Tibial nerve (tissue), 4 donors: ENCODE data around the gene TXN2.
A peak's percentile ranks its signal among the peaks of the same experiment; 100 is the strongest.

Experiments used
- EP300 ChIP-seq, 2 donors: sonication (generic); formaldehyde crosslinking; IDR thresholded peaks; one replicate each; pipeline ENCODE4 v1.6.1; 2017; ENCODE audit warnings: antibody characterized with exemption in 2 of 2, mild to moderate bottlenecking in 1 of 2
- POLR2A ChIP-seq, 2 donors: fragments of 450-650 bp; IDR thresholded peaks; one replicate each; pipeline ENCODE4 v1.6.1; 2017; ENCODE audit warnings: antibody characterized with exemption in 2 of 2, mild to moderate bottlenecking in 2 of 2, moderate library complexity in 2 of 2
- TF ChIP-seq, protein P1 (sequence below), 5 experiments: fragments of 200-600 bp in 3 of 5; fragments of 450-650 bp in 2 of 5; sonication (generic) in 3 of 5; IDR thresholded peaks; one replicate each; pipeline ENCODE4 v1.5.1; 2016 to 2019; ENCODE audit warnings: antibody characterized with exemption in 5 of 5, mild to moderate bottlenecking in 3 of 5, moderate library complexity in 2 of 5

DNA sequence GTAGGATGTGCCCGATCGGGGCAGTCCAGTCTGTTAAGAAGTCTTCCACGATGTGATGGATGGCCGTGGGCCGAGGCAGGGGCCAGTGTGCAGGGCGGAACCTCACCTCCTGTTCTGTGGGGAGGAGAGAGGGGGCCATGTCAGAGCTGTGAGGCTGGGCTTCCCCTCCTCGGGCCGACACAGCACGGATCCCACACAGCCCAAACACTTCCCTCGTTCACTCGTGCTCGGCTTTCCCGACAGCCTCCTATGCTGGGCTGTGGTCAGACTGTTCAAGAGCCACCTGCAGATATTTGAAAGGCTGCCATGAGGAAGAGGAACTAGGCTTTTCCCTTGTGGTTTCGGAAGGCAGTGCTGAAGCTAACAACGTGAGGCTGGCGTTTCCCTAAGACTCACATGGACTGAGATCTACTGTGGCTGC is 12.3 kb upstream of the TXN2 start:
- TF ChIP-seq, protein P1, sequence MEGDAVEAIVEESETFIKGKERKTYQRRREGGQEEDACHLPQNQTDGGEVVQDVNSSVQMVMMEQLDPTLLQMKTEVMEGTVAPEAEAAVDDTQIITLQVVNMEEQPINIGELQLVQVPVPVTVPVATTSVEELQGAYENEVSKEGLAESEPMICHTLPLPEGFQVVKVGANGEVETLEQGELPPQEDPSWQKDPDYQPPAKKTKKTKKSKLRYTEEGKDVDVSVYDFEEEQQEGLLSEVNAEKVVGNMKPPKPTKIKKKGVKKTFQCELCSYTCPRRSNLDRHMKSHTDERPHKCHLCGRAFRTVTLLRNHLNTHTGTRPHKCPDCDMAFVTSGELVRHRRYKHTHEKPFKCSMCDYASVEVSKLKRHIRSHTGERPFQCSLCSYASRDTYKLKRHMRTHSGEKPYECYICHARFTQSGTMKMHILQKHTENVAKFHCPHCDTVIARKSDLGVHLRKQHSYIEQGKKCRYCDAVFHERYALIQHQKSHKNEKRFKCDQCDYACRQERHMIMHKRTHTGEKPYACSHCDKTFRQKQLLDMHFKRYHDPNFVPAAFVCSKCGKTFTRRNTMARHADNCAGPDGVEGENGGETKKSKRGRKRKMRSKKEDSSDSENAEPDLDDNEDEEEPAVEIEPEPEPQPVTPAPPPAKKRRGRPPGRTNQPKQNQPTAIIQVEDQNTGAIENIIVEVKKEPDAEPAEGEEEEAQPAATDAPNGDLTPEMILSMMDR (IDR thresholded peaks at IDR 0.05) = no peak
- TF ChIP-seq POLR2A (IDR thresholded peaks at IDR 0.05) (no peak), EP300 (IDR thresholded peaks at IDR 0.05) (peak in 1 of 2 donors; percentile 79)
